K562 (cell line): ENCODE measurements around the gene DIS3L.

ENCODE experiments used
- KDM4B ChIP-seq, 2 experiments: fragments of 450-650 bp in 1 of 2; sonication (generic) in 1 of 2; IDR thresholded peaks; 2 replicates each; pipeline ENCODE4 v1.6.1; 2016 to 2017; ENCODE audit warnings: borderline replicate concordance in 2 of 2, antibody characterized with exemption in 1 of 2, low read depth in 1 of 2, mild to moderate bottlenecking in 1 of 2
- TF ChIP-seq, protein P1 (sequence below): fragments of 250-450 bp; sonication (Bioruptor Pico); IDR thresholded peaks from 2 replicates; pipeline ENCODE4 v1.6.1; 2021; ENCODE audit warnings: mild to moderate bottlenecking

DNA sequence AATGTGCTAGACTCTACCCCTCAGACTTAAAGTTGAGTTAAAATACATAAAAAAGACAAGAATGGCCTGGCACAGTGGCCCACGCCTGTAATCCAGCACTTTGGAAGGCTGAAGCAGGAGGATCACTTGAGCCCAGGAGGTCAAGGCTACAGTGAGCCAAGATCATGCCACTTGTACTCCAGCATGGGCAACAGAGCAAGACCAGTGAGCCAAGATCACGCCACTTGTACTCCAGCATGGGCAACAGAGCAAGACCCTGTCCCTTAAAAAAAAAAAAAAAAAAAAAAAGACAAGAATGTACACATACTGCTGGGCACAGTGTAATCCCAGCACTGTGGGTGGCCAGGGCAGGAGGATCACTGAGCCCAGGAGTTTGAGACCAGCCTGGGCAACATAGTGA, 17.4 kb downstream of the DIS3L start:
- no peak for TF ChIP-seq KDM4B (IDR thresholded peaks at IDR 0.05; ENCODE audit: borderline replicate concordance in 2 of 2, low read depth in 1 of 2)
- TF ChIP-seq, protein P1, sequence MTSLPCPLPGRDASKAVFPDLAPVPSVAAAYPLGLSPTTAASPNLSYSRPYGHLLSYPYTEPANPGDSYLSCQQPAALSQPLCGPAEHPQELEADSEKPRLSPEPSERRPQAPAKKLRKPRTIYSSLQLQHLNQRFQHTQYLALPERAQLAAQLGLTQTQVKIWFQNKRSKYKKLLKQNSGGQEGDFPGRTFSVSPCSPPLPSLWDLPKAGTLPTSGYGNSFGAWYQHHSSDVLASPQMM (CRISPR knock-in tag) = no peak
